ENCODE data around the gene SORL1. TPM values are rescaled to one million over a fixed set of nuclear protein-coding genes. Genes with fewer than 3 reads are reported as not detected.
"Not testable (repeated sequence)": the region's sequence is repeated elsewhere in the genome, so short reads cannot be mapped to it uniquely, and the experiment has no call there.

The SORL1 gene
- total and polyA plus RNA-seq, 2 of the 13 experiments (the other 11 are each of a cell fraction or from before 2014, with no cell fraction given) = 21.3 to 148 TPM

DNA sequence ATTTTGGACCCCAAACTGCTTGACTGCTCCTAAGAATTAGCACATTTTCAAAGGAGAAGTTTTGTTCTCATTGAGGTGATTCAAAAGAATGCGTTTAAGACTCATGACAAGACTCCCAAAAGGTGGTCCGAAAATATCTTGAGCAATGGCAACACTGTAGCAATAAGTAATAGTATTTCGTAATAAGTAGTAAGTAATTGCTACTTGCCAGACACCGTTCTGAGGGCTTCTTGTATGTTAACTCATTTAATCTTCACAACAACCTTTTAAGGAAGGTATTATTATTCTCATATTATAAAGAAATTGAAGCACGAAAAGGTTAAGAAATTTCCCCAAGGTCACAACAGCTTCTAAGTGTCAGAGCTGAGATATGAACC is 184.7 kb downstream of the SORL1 start:
- Histone ChIP-seq H3K79me2 (ENCODE audit: insufficient read depth, low read length) (no peaks in the 10 kb centered on the region), H3K27ac (ENCODE audit: extremely low read length, insufficient read depth, low read length) (no peak overlapping the region), H3K4me2 (ENCODE audit: low read depth, low read length) (no peak overlapping the region), H3K36me3 (replicated peaks in 1 of 2; ENCODE audit: control insufficient read depth in 1 of 2, insufficient read depth in 2 of 2, low read length in 2 of 2) (peaks cover 0 to 7% of the 10 kb centered on the region in 2 experiments; a peak in 3 of 5 replicates), H2AFZ (ENCODE audit: low read length) (no peak overlapping the region), H3K4me3 (replicated peaks in 1 of 3; ENCODE audit: insufficient read depth in 1 of 3, low read depth in 2 of 3, low read length in 3 of 3) (no peak overlapping the region), H4K20me1 (ENCODE audit: insufficient read depth, low read length) (no peaks in the 10 kb centered on the region), H3K9me3 (ENCODE audit: low read length) (no peaks in the 10 kb centered on the region), H3K9ac (ENCODE audit: insufficient read depth, low read depth, low read length) (no peak overlapping the region), H3K27me3 (ENCODE audit: control insufficient read depth in 1 of 2, insufficient read depth in 2 of 2, low read length in 2 of 2) (no peaks in the 10 kb centered on the region), H3K4me1 (ENCODE audit: insufficient read depth, low read length) (no peaks in the 10 kb centered on the region)
- CTCF ChIA-PET (ENCODE audit: low intra/inter-chr PET ratio, low total read pairs) = no interaction called here
- POLR2A ChIA-PET = no interaction called here
- FAIRE-seq (no peak), ATAC-seq (no peak), DNase-seq (ENCODE audit: low spot score) (no peak)
- TF ChIP-seq, protein P1, sequence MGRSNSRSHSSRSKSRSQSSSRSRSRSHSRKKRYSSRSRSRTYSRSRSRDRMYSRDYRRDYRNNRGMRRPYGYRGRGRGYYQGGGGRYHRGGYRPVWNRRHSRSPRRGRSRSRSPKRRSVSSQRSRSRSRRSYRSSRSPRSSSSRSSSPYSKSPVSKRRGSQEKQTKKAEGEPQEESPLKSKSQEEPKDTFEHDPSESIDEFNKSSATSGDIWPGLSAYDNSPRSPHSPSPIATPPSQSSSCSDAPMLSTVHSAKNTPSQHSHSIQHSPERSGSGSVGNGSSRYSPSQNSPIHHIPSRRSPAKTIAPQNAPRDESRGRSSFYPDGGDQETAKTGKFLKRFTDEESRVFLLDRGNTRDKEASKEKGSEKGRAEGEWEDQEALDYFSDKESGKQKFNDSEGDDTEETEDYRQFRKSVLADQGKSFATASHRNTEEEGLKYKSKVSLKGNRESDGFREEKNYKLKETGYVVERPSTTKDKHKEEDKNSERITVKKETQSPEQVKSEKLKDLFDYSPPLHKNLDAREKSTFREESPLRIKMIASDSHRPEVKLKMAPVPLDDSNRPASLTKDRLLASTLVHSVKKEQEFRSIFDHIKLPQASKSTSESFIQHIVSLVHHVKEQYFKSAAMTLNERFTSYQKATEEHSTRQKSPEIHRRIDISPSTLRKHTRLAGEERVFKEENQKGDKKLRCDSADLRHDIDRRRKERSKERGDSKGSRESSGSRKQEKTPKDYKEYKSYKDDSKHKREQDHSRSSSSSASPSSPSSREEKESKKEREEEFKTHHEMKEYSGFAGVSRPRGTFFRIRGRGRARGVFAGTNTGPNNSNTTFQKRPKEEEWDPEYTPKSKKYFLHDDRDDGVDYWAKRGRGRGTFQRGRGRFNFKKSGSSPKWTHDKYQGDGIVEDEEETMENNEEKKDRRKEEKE (IDR thresholded peaks at IDR 0.05) = no peak
- TF ChIP-seq ZBTB21 (CRISPR knock-in tag; IDR thresholded peaks at IDR 0.05) (no peak), CHD4 (IDR thresholded peaks at IDR 0.05; ENCODE audit: borderline replicate concordance, low read length) (no peak), NAIF1 (CRISPR knock-in tag; IDR thresholded peaks at IDR 0.05; ENCODE audit: borderline replicate concordance) (no peak), CEBPB (IDR thresholded peaks at IDR 0.05; ENCODE audit: borderline replicate concordance, low read depth, low read length) (peak; percentile 83), ZNF772 (CRISPR knock-in tag; IDR thresholded peaks at IDR 0.05) (no peak)
- TF ChIP-seq, protein P2, sequence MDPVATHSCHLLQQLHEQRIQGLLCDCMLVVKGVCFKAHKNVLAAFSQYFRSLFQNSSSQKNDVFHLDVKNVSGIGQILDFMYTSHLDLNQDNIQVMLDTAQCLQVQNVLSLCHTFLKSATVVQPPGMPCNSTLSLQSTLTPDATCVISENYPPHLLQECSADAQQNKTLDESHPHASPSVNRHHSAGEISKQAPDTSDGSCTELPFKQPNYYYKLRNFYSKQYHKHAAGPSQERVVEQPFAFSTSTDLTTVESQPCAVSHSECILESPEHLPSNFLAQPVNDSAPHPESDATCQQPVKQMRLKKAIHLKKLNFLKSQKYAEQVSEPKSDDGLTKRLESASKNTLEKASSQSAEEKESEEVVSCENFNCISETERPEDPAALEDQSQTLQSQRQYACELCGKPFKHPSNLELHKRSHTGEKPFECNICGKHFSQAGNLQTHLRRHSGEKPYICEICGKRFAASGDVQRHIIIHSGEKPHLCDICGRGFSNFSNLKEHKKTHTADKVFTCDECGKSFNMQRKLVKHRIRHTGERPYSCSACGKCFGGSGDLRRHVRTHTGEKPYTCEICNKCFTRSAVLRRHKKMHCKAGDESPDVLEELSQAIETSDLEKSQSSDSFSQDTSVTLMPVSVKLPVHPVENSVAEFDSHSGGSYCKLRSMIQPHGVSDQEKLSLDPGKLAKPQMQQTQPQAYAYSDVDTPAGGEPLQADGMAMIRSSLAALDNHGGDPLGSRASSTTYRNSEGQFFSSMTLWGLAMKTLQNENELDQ (CRISPR knock-in tag; IDR thresholded peaks at IDR 0.05; ENCODE audit: borderline replicate concordance) = no peak
- TF ChIP-seq, protein P3, sequence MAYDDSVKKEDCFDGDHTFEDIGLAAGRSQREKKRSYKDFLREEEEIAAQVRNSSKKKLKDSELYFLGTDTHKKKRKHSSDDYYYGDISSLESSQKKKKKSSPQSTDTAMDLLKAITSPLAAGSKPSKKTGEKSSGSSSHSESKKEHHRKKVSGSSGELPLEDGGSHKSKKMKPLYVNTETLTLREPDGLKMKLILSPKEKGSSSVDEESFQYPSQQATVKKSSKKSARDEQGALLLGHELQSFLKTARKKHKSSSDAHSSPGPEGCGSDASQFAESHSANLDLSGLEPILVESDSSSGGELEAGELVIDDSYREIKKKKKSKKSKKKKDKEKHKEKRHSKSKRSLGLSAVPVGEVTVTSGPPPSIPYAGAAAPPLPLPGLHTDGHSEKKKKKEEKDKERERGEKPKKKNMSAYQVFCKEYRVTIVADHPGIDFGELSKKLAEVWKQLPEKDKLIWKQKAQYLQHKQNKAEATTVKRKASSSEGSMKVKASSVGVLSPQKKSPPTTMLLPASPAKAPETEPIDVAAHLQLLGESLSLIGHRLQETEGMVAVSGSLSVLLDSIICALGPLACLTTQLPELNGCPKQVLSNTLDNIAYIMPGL (CRISPR knock-in tag; IDR thresholded peaks at IDR 0.05; ENCODE audit: borderline replicate concordance in 1 of 2, low read depth in 1 of 2) = no peak
- in situ Hi-C loops (cut with HindIII; ENCODE audit: extremely low pct_ligation_motif_present, low pct_unique_long_range_greater_than_20kb) = no loop called here
- intact Hi-C loops (cut with micrococcal nuclease; ENCODE audit: unreplicated experiment) = no loop called here
- 86% methylated on average over 5 of the region's 5 CpGs for WGBS (ENCODE audit: low lambda C conversion rate)
- BruUV-seq (replicated peaks) = no TSS peak

DNA sequence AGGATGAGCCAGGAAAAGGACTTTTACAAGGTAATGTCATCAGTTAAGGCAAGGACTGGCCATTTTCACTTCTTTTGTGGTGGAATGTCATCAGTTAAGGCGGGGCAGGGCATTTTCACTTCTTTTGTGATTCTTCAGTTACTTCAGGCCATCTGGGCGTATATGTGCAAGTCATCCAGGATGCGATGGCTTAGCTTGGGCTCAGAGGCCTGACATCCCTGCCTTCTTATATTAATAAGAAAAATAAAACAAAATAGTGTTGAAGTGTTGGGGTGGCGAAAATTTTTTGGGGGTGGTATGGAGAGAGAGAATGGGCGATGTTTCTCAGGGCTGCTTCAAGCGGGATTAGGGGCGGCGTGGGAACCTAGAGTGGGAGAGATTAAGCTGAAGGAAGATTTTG is 185.5 kb downstream of the SORL1 start:
- DNase-seq (ENCODE audit: low spot score); H3K36me3 ChIP-seq (replicated peaks in 1 of 2; ENCODE audit: control insufficient read depth in 1 of 2, insufficient read depth in 2 of 2, low read length in 2 of 2); H4K20me1 ChIP-seq (ENCODE audit: insufficient read depth, low read length); H3K4me3 ChIP-seq (replicated peaks in 1 of 3; ENCODE audit: insufficient read depth in 1 of 3, low read depth in 2 of 3, low read length in 3 of 3); intact Hi-C loops (cut with micrococcal nuclease; ENCODE audit: unreplicated experiment); in situ Hi-C loops (cut with HindIII; ENCODE audit: extremely low pct_ligation_motif_present, low pct_unique_long_range_greater_than_20kb); H3K9me3 ChIP-seq (ENCODE audit: low read length); BruUV-seq (replicated peaks); H3K79me2 ChIP-seq (ENCODE audit: insufficient read depth, low read length); FAIRE-seq; H3K4me2 ChIP-seq (ENCODE audit: low read depth, low read length); H3K9ac ChIP-seq (ENCODE audit: insufficient read depth, low read depth, low read length); ATAC-seq; H3K4me1 ChIP-seq (ENCODE audit: insufficient read depth, low read length); H3K27ac ChIP-seq (ENCODE audit: extremely low read length, insufficient read depth, low read length); H2AFZ ChIP-seq (ENCODE audit: low read length); POLR2A ChIA-PET; CTCF ChIA-PET (ENCODE audit: low intra/inter-chr PET ratio, low total read pairs); H3K27me3 ChIP-seq (ENCODE audit: control insufficient read depth in 1 of 2, insufficient read depth in 2 of 2, low read length in 2 of 2): not testable (repeated sequence)
- 85% methylated on average over 8 of the region's 8 CpGs for WGBS (ENCODE audit: low lambda C conversion rate)

Data from HepG2 (cell line).